HEK293 (cell line): ENCODE measurements around the gene PIEZO1.
A peak's percentile ranks its signal among the peaks of the same experiment; 100 is the strongest.

ENCODE experiments used
- BCL11B ChIP-seq: fragments of 450-650 bp; formaldehyde crosslinking; IDR thresholded peaks from 2 replicates; pipeline ENCODE4 v1.5.1; 2016; ENCODE audit warnings: low read depth, missing biosample characterization, missing genetic modification characterization
- GLIS1 ChIP-seq: fragments of 450-650 bp; formaldehyde crosslinking; IDR thresholded peaks from 2 replicates; pipeline ENCODE4 v1.5.1; 2016; ENCODE audit warnings: missing biosample characterization, missing genetic modification characterization
- KLF16 ChIP-seq: fragments of 450-650 bp; formaldehyde crosslinking; IDR thresholded peaks from 2 replicates; pipeline ENCODE4 v1.5.1; 2017; ENCODE audit warnings: missing biosample characterization, missing genetic modification characterization
- KLF17 ChIP-seq: fragments of 450-650 bp; formaldehyde crosslinking; IDR thresholded peaks from 2 replicates; pipeline ENCODE4 v1.5.1; 2016; ENCODE audit warnings: missing biosample characterization, missing genetic modification characterization
- PATZ1 ChIP-seq: fragments of 450-650 bp; formaldehyde crosslinking; IDR thresholded peaks from 2 replicates; pipeline ENCODE4 v1.5.1; 2016; ENCODE audit warnings: missing biosample characterization, missing genetic modification characterization
- PRDM10 ChIP-seq: fragments of 450-650 bp; formaldehyde crosslinking; IDR thresholded peaks from 2 replicates; pipeline ENCODE4 v1.5.1; 2016; ENCODE audit warnings: missing biosample characterization, missing genetic modification characterization
- PRDM6 ChIP-seq: fragments of 450-650 bp; formaldehyde crosslinking; IDR thresholded peaks from 2 replicates; pipeline ENCODE4 v1.5.1; 2017; ENCODE audit warnings: missing biosample characterization, missing genetic modification characterization
- SP7 ChIP-seq: fragments of 450-650 bp; formaldehyde crosslinking; IDR thresholded peaks from 2 replicates; pipeline ENCODE4 v1.5.1; 2016; ENCODE audit warnings: missing biosample characterization, missing genetic modification characterization
- TSHZ1 ChIP-seq: fragments of 450-650 bp; formaldehyde crosslinking; IDR thresholded peaks from 2 replicates; pipeline ENCODE4 v1.5.1; 2016; ENCODE audit warnings: missing biosample characterization, missing genetic modification characterization, borderline replicate concordance
- ZNF157 ChIP-seq: fragments of 450-650 bp; formaldehyde crosslinking; IDR thresholded peaks from 2 replicates; pipeline ENCODE4 v1.5.1; 2016; ENCODE audit warnings: missing biosample characterization, missing genetic modification characterization
- ZNF175 ChIP-seq: fragments of 450-650 bp; formaldehyde crosslinking; IDR thresholded peaks from 2 replicates; pipeline ENCODE4 v1.5.1; 2016; ENCODE audit warnings: missing biosample characterization, missing genetic modification characterization
- ZNF26 ChIP-seq: fragments of 450-650 bp; formaldehyde crosslinking; IDR thresholded peaks from 2 replicates; pipeline ENCODE4 v1.5.1; 2016; ENCODE audit warnings: missing biosample characterization, missing genetic modification characterization
- ZNF266 ChIP-seq: fragments of 450-650 bp; formaldehyde crosslinking; IDR thresholded peaks from 2 replicates; pipeline ENCODE4 v1.5.1; 2016; ENCODE audit warnings: missing biosample characterization, missing genetic modification characterization, low read depth
- ZNF398 ChIP-seq: fragments of 450-650 bp; formaldehyde crosslinking; IDR thresholded peaks from 2 replicates; pipeline ENCODE4 v1.5.1; 2017; ENCODE audit warnings: missing biosample characterization, missing genetic modification characterization
- ZNF423 ChIP-seq: fragments of 450-650 bp; formaldehyde crosslinking; IDR thresholded peaks from 2 replicates; pipeline ENCODE4 v1.5.1; 2016; ENCODE audit warnings: missing biosample characterization, missing genetic modification characterization
- ZNF629 ChIP-seq: fragments of 450-650 bp; formaldehyde crosslinking; IDR thresholded peaks from 2 replicates; pipeline ENCODE4 v1.5.1; 2017; ENCODE audit warnings: missing biosample characterization, missing genetic modification characterization
- ZNF645 ChIP-seq: fragments of 450-650 bp; formaldehyde crosslinking; IDR thresholded peaks from 2 replicates; pipeline ENCODE4; 2016; ENCODE audit warnings: missing biosample characterization, missing genetic modification characterization
- ZNF692 ChIP-seq: fragments of 450-650 bp; formaldehyde crosslinking; IDR thresholded peaks from 2 replicates; pipeline ENCODE4 v1.5.1; 2016; ENCODE audit warnings: missing biosample characterization, missing genetic modification characterization
- ZNF843 ChIP-seq: fragments of 450-650 bp; formaldehyde crosslinking; IDR thresholded peaks from 2 replicates; pipeline ENCODE4 v1.5.1; 2016; ENCODE audit warnings: missing biosample characterization, missing genetic modification characterization

PIEZO1 gene

GRCh38 chr16:88688013-88688778, 96.8 kb downstream of the PIEZO1 start (continued):
- no peak for TF ChIP-seq ZNF157 (tag by site-specific recombination)
- no peak for TF ChIP-seq TSHZ1
- TF ChIP-seq ZNF645 (tag by site-specific recombination) = no peak
- peak; percentile 37 for TF ChIP-seq PRDM10
- TF ChIP-seq GLIS1 (tag by site-specific recombination) = peak; percentile 97
- TF ChIP-seq ZNF692 (tag by site-specific recombination) = no peak
- peak; percentile 65 for TF ChIP-seq KLF16 (tag by site-specific recombination)
- TF ChIP-seq ZNF266 = no peak
- TF ChIP-seq ZNF629 (tag by site-specific recombination) = peak; percentile 29; the same call in 1 of the 2 replicates
- TF ChIP-seq PATZ1 (tag by site-specific recombination) = peak; percentile 96
- TF ChIP-seq ZNF423 (tag by site-specific recombination) = peak; percentile 87
- TF ChIP-seq PRDM6 = no peak
- TF ChIP-seq ZNF843 (tag by site-specific recombination) = 0 out of 2 replicates have a peak, but pooled peaks have one; percentile 17
- TF ChIP-seq BCL11B = no peak
- no peak for TF ChIP-seq ZNF175
- TF ChIP-seq ZNF26 (tag by site-specific recombination) = no peak
- peak; percentile 53; the same call in 1 of the 2 replicates for TF ChIP-seq ZNF398 (tag by site-specific recombination)
- TF ChIP-seq SP7 (tag by site-specific recombination) = peak; percentile 63; the same call in 1 of the 2 replicates
- peak; percentile 85; the same call in 1 of the 2 replicates for TF ChIP-seq KLF17 (tag by site-specific recombination)
